ENCODE measurements around the gene PLEKHH2. TPM values are rescaled to one million over a fixed set of nuclear protein-coding genes. Genes with fewer than 3 reads are reported as not detected.

PLEKHH2 gene
- total RNA-seq, 2 donors from 2014 or later = 5.0 to 5.3 TPM

GRCh38 chr2:43759195-43759594, 122.1 kb downstream of the PLEKHH2 start:
- Mint-ChIP-seq H3K36me3 (ENCODE audit: low read depth) (no peaks in the 10 kb centered on the region), H3K4me1 (no peaks in the 10 kb centered on the region), H3K9me3 (no peaks in the 10 kb centered on the region), H3K27ac (no peak overlapping the region), H3K4me3 (no peak overlapping the region), H3K27me3 (ENCODE audit: insufficient read depth) (no peaks in the 10 kb centered on the region)
- Histone ChIP-seq H3K4me1 (ENCODE audit: control insufficient read depth, insufficient read depth, low read length) (no peaks in the 10 kb centered on the region), H3K4me3 (ENCODE audit: low read length) (no peak overlapping the region), H3K27ac (ENCODE audit: low read depth, low read length) (no peak overlapping the region), H3K9ac (ENCODE audit: extremely low read depth, low read length, poor library complexity, severe bottlenecking) (no peak overlapping the region), H3K9me3 (ENCODE audit: control insufficient read depth, low read length) (no peaks in the 10 kb centered on the region), H3K36me3 (ENCODE audit: control insufficient read depth, insufficient read depth, low read length) (no peaks in the 10 kb centered on the region), H3K27me3 (ENCODE audit: control insufficient read depth, insufficient read depth, low read length, poor library complexity, severe bottlenecking) (no peaks in the 10 kb centered on the region)
- no peak for DNase-seq
- TF ChIP-seq CTCF (conservative IDR thresholded peaks at IDR 0.05) = no peak

DNA sequence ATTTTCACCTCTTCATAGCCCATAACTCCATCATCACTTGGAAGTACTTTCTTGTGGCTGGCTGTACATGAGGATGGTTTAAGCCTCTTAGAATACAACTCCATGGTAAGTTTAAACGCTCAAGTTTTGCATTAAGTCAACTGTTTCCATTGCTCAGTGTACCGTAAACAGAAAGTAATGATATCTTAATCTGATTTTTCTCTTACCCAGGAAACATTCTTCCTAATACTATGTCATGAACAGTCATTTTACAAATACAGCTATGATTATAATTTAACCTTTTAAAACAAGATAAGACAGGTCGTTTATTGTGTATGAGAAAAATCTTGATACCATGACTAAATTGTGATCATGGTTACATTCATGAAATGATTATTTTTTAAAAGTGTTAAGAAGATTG, 125.2 kb downstream of the PLEKHH2 start:
- no peak for TF ChIP-seq CTCF (conservative IDR thresholded peaks at IDR 0.05)
- no peak overlapping the region for H3K4me3 ChIP-seq (ENCODE audit: low read length)
- H3K36me3 ChIP-seq (ENCODE audit: control insufficient read depth, insufficient read depth, low read length) = no peaks in the 10 kb centered on the region
- Mint-ChIP-seq H3K9me3 (no peaks in the 10 kb centered on the region), H3K4me3 (no peak overlapping the region), H3K4me1 (no peaks in the 10 kb centered on the region), H3K36me3 (ENCODE audit: low read depth) (no peaks in the 10 kb centered on the region), H3K27me3 (ENCODE audit: insufficient read depth) (no peaks in the 10 kb centered on the region), H3K27ac (no peak overlapping the region)
- no peaks in the 10 kb centered on the region for H3K9me3 ChIP-seq (ENCODE audit: control insufficient read depth, low read length)
- no peak overlapping the region for H3K27ac ChIP-seq (ENCODE audit: low read depth, low read length)
- H3K4me1 ChIP-seq (ENCODE audit: control insufficient read depth, insufficient read depth, low read length) = no peaks in the 10 kb centered on the region
- no peak overlapping the region for H3K9ac ChIP-seq (ENCODE audit: extremely low read depth, low read length, poor library complexity, severe bottlenecking)
- 87 to 100% methylated on average over 1 to 3 of the region's 3 CpGs for WGBS, 2 experiments (ENCODE audit: insufficient coverage in 1 of 2, insufficient read length in 1 of 2)
- H3K27me3 ChIP-seq (ENCODE audit: control insufficient read depth, insufficient read depth, low read length, poor library complexity, severe bottlenecking) = no peaks in the 10 kb centered on the region
- no peak for DNase-seq

GRCh38 chr2:43763091-43763490, 126.0 kb downstream of the PLEKHH2 start:
- H3K27me3 Mint-ChIP-seq (ENCODE audit: insufficient read depth) = no peaks in the 10 kb centered on the region

More at GRCh38 chr2:43763091-43763490, 126.0 kb downstream of the PLEKHH2 start:
- H3K36me3 Mint-ChIP-seq (ENCODE audit: low read depth) = no peaks in the 10 kb centered on the region
- no peak for TF ChIP-seq CTCF (conservative IDR thresholded peaks at IDR 0.05)
- Histone ChIP-seq H3K4me3 (ENCODE audit: low read length) (no peak overlapping the region), H3K9ac (ENCODE audit: extremely low read depth, low read length, poor library complexity, severe bottlenecking) (no peak overlapping the region), H3K9me3 (ENCODE audit: control insufficient read depth, low read length) (no peaks in the 10 kb centered on the region), H3K36me3 (ENCODE audit: control insufficient read depth, insufficient read depth, low read length) (no peaks in the 10 kb centered on the region), H3K27ac (ENCODE audit: low read depth, low read length) (no peak overlapping the region), H3K27me3 (ENCODE audit: control insufficient read depth, insufficient read depth, low read length, poor library complexity, severe bottlenecking) (no peaks in the 10 kb centered on the region), H3K4me1 (ENCODE audit: control insufficient read depth, insufficient read depth, low read length) (no peaks in the 10 kb centered on the region)
- no peak overlapping the region for H3K27ac Mint-ChIP-seq
- no peaks in the 10 kb centered on the region for H3K9me3 Mint-ChIP-seq
- H3K4me3 Mint-ChIP-seq = no peak overlapping the region
- H3K4me1 Mint-ChIP-seq = no peaks in the 10 kb centered on the region
- whole genome bisulfite sequencing, 2 experiments (ENCODE audit: insufficient coverage in 1 of 2, insufficient read length in 1 of 2) = 94% methylated on average over 2 of the region's 2 CpGs; no CpG with 5 or more reads in 1 of the 2 experiments
- DNase-seq = no peak

All from endodermal cell (in vitro differentiated cells).